NCI-H748 treated with DMSO at 0.1 percent for 48 hours (cell line): Measurements from ENCODE around the gene TRIM16.
A peak's percentile ranks its signal among the peaks of the same experiment; 100 is the strongest.
"Not testable (repeated sequence)": the region's sequence is repeated elsewhere in the genome, so short reads cannot be mapped to it uniquely, and the experiment has no call there.

ENCODE experiments used
- DNase-seq: peaks from one replicate; lab custom pipeline; 2025; lab: John Stamatoyannopoulos, UW

The TRIM16 gene

DNA sequence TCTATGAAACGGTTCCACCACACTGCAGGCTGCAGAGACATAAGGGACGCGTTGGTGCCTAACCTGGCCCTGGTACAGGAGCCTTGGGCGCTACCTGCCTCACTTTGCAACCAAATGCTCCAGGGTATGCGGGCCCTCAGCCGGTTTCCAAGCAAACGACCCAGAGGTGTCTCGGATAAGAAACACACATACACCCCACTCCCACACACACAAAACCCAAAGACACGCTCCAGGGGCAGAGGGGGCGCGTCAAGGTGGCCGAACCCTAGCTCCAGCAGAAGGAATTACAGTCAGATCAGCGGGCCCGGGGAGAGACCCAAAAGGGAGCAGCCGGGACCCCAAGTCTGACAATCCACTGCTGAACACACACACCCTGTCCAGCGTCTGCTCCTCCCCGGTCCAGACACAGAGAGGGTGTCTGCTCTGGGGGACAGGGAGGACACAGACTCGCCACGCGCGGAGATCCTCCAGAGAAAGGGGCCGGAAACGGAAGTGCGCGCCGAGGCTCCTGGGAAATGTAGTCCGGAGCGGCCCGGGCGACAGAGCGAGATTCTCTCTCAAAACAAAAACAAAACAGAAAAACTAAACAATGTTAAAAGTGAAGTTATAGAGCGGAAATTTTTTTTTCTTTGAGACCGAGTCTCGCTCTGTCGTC, at the start of gene TRIM16:
TRIM16 (minus strand) TSS at position 488 of the 655 bp plus-strand sequence. CDS start 32,702 bp downstream, outside the sequence.
- not testable (repeated sequence) for DNase-seq

DNA sequence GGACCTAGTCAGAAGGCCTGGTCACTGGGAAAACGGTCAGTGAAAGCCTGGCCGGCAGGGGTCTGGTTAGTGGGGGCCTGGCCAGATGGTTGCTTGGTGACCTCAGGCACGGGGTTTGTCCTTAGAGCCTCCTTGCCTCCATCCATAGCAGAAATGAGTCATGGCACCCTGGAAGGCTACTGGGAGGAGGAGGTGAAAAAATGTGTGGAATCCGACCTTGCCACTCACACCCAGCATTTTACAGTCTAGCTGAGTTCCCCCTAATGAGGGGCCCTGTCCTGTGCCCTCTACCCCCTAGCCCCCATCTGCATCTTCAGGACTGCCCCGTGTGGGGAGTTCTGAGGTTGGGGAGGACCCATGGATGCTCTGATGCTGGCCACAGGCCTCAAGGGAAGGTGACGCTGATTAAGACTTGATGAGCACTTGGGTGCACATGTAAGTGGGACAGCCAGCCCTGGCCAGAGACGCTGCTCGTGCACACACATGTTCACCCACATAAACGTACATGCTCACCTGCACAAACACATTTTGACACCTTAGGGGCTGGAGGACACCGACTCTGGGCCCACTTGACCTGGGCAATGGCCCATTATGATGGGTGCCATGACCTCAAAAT, 49.2 kb upstream of the TRIM16 start:
- DNase-seq: not testable (repeated sequence)

- not testable (repeated sequence) for DNase-seq
Observed at GRCh38 chr17:15731900-15732299, 47.8 kb upstream of the TRIM16 start, which contains the start of gene TBC1D26. TBC1D26 (plus strand) TSS chr17:15732283; CDS start chr17:15735349, 3,066 bp downstream.

DNA sequence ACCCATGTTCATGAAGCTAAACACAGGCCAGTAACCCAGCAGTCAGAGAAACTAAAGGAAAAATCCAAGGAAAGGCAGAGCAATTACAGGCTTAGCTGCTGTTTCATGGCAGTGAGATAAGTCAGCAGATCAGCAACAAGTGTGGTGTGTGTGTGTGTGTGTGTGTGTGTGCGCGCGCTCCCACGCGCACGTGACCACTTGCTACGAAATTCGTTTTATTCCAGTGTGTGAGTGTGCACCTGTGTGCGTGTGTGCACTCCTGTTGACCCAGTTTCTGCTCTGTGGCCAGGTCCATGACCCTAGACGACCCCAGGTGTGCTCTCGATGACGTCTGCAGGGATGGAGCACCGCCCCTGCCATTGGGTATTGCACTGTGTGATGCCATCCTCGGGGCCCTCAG, 46.4 kb upstream of the TRIM16 start:
- not testable (repeated sequence) for DNase-seq

GRCh38 chr17:15716601-15717563, 32.8 kb upstream of the TRIM16 start:
- not testable (repeated sequence) for DNase-seq

GRCh38 chr17:15708879-15709278, 24.8 kb upstream of the TRIM16 start:
- not testable (repeated sequence) for DNase-seq

- not testable (repeated sequence) for DNase-seq
Observed at GRCh38 chr17:15704813-15705212, 20.7 kb upstream of the TRIM16 start.

GRCh38 chr17:15704239-15704638, 20.1 kb upstream of the TRIM16 start:
- not testable (repeated sequence) for DNase-seq

- DNase-seq: not testable (repeated sequence)
Observed at GRCh38 chr17:15699937-15700336, 15.8 kb upstream of the TRIM16 start.

DNA sequence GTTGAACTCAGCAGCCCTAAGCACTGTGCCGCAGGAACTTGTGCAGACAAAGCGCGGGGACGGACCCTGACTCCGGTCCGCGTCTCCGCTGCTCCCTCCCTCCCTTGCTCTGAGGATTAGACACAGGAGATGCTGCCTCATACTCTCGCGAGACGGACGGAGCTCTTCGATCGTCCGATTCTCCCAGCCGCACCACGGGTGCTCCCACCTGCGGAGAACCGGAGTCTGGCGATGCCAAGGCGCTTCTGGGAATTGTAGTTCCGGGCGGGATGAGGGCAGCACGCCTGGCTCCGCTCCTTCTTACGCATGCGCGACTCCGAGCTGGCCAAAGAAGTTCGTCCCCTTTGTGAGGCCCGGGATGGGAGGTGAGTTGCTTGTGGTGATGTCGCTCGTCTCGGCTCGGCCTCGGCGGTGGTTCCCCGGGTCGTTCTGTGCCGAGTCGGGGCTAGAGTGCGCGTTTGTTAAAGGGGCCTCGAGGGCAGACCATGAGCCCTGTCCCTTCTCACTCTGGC, 15.4 kb upstream of the TRIM16 start, which contains the start of gene ZNF286A:
ZNF286A (plus strand) TSS at position 340 of the 512 bp plus-strand sequence. CDS start 578 bp downstream, outside the sequence.
- peak; percentile 99 for DNase-seq

- DNase-seq: peak; percentile 63
Observed at GRCh38 chr17:15698967-15699366, 14.9 kb upstream of the TRIM16 start.

GRCh38 chr17:15687494-15687893, 3.4 kb upstream of the TRIM16 start:
- not testable (repeated sequence) for DNase-seq

GRCh38 chr17:15683135-15683534, 976 bp downstream of the TRIM16 start:
- DNase-seq: not testable (repeated sequence)

- not testable (repeated sequence) for DNase-seq
Observed at GRCh38 chr17:15675991-15676390, 8.1 kb downstream of the TRIM16 start.

- not testable (repeated sequence) for DNase-seq
Observed at GRCh38 chr17:15674640-15675039, 9.5 kb downstream of the TRIM16 start.

DNA sequence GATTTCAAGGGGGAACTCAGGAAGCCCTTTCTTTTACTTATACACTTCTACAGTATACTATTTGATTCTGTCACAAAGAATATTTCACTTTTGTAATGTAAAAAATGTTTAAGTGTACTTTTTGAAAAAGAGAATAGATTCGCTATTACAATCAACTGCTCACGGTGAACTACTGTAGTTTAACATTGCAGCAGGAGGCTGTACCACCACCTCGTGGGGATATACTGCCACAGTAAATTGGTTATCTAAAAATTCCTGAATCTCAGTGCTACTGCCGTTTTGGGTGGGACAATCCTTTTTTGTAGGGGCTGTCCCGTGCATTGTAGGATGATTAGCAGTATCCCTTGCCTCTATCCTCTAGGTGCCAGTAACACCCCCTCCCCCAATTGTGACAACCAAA, 14.6 kb downstream of the TRIM16 start:
- not testable (repeated sequence) for DNase-seq

- no peak for DNase-seq
Observed at GRCh38 chr17:15663691-15664090, 20.4 kb downstream of the TRIM16 start.

DNA sequence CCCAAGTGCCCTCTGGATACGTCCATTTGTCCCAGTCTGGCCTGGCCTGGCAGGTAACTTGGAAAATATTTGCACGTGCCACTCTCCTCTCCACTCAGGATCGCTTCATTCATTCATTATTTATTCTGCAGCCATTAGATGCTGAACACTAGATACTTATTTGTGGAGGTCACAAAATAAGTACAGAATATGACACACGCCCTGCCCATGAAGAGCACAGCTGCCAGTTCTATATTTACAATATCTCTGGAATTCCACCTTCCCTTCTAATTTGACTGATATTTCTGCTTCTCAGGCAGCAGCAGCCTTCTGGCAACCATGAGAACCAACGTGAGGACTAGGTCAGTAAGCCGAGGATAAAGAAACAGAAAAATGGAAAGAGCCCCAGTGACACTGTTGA, 20.9 kb downstream of the TRIM16 start:
- no peak for DNase-seq

DNA sequence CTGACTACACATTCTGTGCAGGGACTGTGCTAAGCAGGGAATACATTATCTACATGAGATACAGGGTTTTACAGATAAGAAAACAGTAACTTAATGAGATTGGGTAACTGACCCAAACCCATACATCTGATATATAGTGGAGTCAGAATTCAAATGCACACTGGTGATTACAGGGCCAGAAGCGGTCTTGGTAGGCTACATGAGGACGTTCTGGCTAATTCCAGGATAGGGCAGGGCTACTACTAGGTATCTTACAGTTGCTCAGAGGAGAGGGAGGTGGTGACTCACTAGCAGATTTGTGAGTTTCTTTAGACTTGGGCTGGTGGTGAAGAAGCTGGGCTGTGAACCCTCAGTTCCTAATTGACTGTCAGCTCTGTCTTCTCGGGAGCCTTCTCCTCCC, 21.4 kb downstream of the TRIM16 start:
- no peak for DNase-seq

DNA sequence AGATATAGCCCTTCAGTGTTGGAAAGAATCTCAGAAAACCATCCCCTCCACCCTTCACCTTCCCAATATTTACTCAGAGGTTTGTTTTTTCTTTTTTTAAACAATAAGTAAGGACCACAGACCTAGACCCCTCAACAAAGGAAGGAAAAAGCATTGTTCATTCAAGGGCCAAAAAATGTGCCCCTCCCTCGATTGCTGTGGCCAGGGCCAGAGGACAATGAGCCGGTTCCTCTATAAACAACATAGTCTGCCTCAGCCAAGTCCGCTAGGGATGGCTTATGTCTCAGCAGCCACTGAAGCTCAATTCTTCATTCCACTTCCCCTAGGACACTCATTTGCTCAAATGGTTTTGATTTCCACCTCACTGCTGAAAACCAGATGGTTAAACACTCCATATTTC, 24.0 kb downstream of the TRIM16 start:
- DNase-seq: no peak

GRCh38 chr17:15659663-15660062, 24.4 kb downstream of the TRIM16 start:
- DNase-seq: no peak

- no peak for DNase-seq
Observed at GRCh38 chr17:15659236-15659635, 24.9 kb downstream of the TRIM16 start.
